HepG2 (cell line): ENCODE data around the gene ZMYND8. TPM values are rescaled to one million over a fixed set of nuclear protein-coding genes. Genes with fewer than 3 reads are reported as not detected.

Experiments
- CHD2 ChIP-seq: IDR thresholded peaks from 2 replicates; pipeline ENCODE4 v1.6.1; 2011; ENCODE audit warnings: low read depth, low read length, improper control_type of control experiment
- RFXANK ChIP-seq: IDR thresholded peaks from 2 replicates; pipeline ENCODE4 v1.6.1; 2016
- SMYD3 ChIP-seq: sonication (generic); formaldehyde crosslinking; IDR thresholded peaks from 2 replicates; pipeline ENCODE4 v1.8.1; 2023; ENCODE audit warnings: mild to moderate bottlenecking, missing genetic modification reagents
- ZBTB21 ChIP-seq: sonication (generic); formaldehyde crosslinking; IDR thresholded peaks from 2 replicates; pipeline ENCODE4 v1.4.0; 2020; ENCODE audit warnings: missing genetic modification reagents
- ZC3H13 ChIP-seq: sonication (generic); formaldehyde crosslinking; IDR thresholded peaks from 2 replicates; pipeline ENCODE4 v1.8.1; 2023; ENCODE audit warnings: mild to moderate bottlenecking, missing genetic modification reagents, moderate library complexity
- ZC3H4 ChIP-seq: sonication (generic); formaldehyde crosslinking; IDR thresholded peaks from 2 replicates; pipeline ENCODE4 v1.4.0; 2020; ENCODE audit warnings: missing genetic modification reagents, borderline replicate concordance
- ZFP90 ChIP-seq: sonication (generic); formaldehyde crosslinking; IDR thresholded peaks from 2 replicates; pipeline ENCODE4 v1.8.0; 2022; ENCODE audit warnings: missing genetic modification reagents, mild to moderate bottlenecking, inconsistent platforms, borderline replicate concordance
- ZNF367 ChIP-seq: sonication (generic); formaldehyde crosslinking; IDR thresholded peaks from 2 replicates; pipeline ENCODE4 v1.4.0; 2020; ENCODE audit warnings: missing genetic modification reagents, borderline replicate concordance
- polyA plus RNA-seq, 8 experiments: library from polyadenylated mRNA; depleted of rRNA in 3 of 8; stranded (reverse) in 7 of 8; unstranded in 1 of 8; fragments of >200 nt; fragmentation: Illumina TruSeq in 4 of 8; extraction: Trizol in 4 of 8; gene quantifications; 2 replicates each; pipeline versions ENCODE4 v1.2.1 to v1.2.3, GENCODE V29; 2011 to 2016; ENCODE audit warnings: low read depth in 4 of 8, missing spikeins in 1 of 8, mixed read lengths in 1 of 8; ENCODE audit not compliant: insufficient read depth in 1 of 8
- total RNA-seq, 5 experiments: library from RNA; depleted of rRNA; stranded (reverse); fragments of >200 nt; fragmentation: Illumina TruSeq; extraction: Trizol; gene quantifications; 2 replicates each; pipeline ENCODE4 v1.2.3, GENCODE V29; 2016; ENCODE audit warnings: low read depth in 1 of 5
- TF ChIP-seq, protein P1 (sequence below): sonication (generic); formaldehyde crosslinking; IDR thresholded peaks from 2 replicates; pipeline ENCODE4 v1.9.0; 2021; ENCODE audit warnings: missing genetic modification reagents, borderline replicate concordance
- TF ChIP-seq, protein P2 (sequence below): fragments of 450-650 bp; IDR thresholded peaks from 2 replicates; pipeline ENCODE4 v1.6.1; 2017; ENCODE audit warnings: mild to moderate bottlenecking
- TF ChIP-seq, protein P3 (sequence below): sonication (generic); formaldehyde crosslinking; IDR thresholded peaks from 2 replicates; pipeline ENCODE4 v1.4.0; 2020; ENCODE audit warnings: missing genetic modification reagents

ZMYND8 gene
- total and polyA plus RNA-seq, 2 of the 13 experiments (the other 11 are each of a cell fraction or from before 2014, with no cell fraction given), result 53.9 to 84.7 TPM

DNA sequence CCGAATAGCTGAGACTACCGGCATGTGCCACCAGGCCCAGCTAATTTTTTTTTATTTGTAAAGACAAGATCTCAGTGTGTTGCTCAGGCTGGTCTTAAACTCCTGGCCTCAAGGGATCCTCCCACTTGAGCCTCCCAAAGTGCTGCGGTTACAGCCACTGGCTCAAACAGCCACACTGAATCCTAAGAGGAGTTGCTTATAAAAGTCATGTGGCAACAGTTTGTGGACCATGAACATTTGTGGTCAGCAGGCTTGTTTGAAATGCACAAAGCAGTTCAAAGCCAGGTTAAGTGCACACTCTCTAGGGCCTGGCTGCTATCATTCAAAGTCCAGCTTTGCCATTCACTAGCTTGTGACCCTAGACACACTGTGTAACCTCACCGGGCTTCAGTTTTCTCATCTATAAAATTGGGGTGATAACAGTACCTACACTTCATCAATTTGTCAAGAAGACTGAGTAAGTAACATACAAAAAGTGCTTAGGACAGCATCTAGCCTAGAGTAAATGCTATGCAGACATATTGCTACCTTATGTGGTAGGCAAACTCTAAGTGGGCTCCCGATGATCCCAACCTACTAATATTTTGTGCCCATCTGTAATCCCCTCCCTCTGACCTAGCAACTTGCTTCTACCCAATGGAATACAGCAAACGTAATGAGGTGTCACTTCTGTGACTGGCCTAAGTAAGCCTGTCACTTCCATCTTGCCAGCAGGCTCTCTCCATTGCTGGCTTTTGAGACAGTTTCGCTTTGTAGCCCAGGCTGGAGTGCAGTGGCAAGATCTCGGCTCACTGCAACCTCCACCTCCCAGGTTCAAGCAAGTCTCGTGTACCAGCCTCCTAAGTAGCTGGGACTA lies 122.9 kb downstream of the ZMYND8 start (continued):
- TF ChIP-seq, protein P1, sequence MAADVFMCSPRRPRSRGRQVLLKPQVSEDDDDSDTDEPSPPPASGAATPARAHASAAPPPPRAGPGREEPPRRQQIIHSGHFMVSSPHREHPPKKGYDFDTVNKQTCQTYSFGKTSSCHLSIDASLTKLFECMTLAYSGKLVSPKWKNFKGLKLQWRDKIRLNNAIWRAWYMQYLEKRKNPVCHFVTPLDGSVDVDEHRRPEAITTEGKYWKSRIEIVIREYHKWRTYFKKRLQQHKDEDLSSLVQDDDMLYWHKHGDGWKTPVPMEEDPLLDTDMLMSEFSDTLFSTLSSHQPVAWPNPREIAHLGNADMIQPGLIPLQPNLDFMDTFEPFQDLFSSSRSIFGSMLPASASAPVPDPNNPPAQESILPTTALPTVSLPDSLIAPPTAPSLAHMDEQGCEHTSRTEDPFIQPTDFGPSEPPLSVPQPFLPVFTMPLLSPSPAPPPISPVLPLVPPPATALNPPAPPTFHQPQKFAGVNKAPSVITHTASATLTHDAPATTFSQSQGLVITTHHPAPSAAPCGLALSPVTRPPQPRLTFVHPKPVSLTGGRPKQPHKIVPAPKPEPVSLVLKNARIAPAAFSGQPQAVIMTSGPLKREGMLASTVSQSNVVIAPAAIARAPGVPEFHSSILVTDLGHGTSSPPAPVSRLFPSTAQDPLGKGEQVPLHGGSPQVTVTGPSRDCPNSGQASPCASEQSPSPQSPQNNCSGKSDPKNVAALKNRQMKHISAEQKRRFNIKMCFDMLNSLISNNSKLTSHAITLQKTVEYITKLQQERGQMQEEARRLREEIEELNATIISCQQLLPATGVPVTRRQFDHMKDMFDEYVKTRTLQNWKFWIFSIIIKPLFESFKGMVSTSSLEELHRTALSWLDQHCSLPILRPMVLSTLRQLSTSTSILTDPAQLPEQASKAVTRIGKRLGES (CRISPR knock-in tag), result no peak
- TF ChIP-seq ZC3H4 (CRISPR knock-in tag) (no peak), RFXANK (CRISPR knock-in tag) (peak; percentile 91), ZNF367 (CRISPR knock-in tag) (no peak), CHD2 (no peak), ZBTB21 (CRISPR knock-in tag) (peak; percentile 65; the same call in 1 of the 2 replicates), ZC3H13 (CRISPR knock-in tag) (peak; percentile 78; the same call in 1 of the 2 replicates), ZFP90 (CRISPR knock-in tag) (no peak), SMYD3 (CRISPR knock-in tag) (no peak)
- TF ChIP-seq, protein P2, sequence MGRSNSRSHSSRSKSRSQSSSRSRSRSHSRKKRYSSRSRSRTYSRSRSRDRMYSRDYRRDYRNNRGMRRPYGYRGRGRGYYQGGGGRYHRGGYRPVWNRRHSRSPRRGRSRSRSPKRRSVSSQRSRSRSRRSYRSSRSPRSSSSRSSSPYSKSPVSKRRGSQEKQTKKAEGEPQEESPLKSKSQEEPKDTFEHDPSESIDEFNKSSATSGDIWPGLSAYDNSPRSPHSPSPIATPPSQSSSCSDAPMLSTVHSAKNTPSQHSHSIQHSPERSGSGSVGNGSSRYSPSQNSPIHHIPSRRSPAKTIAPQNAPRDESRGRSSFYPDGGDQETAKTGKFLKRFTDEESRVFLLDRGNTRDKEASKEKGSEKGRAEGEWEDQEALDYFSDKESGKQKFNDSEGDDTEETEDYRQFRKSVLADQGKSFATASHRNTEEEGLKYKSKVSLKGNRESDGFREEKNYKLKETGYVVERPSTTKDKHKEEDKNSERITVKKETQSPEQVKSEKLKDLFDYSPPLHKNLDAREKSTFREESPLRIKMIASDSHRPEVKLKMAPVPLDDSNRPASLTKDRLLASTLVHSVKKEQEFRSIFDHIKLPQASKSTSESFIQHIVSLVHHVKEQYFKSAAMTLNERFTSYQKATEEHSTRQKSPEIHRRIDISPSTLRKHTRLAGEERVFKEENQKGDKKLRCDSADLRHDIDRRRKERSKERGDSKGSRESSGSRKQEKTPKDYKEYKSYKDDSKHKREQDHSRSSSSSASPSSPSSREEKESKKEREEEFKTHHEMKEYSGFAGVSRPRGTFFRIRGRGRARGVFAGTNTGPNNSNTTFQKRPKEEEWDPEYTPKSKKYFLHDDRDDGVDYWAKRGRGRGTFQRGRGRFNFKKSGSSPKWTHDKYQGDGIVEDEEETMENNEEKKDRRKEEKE, result no peak
- TF ChIP-seq, protein P3, sequence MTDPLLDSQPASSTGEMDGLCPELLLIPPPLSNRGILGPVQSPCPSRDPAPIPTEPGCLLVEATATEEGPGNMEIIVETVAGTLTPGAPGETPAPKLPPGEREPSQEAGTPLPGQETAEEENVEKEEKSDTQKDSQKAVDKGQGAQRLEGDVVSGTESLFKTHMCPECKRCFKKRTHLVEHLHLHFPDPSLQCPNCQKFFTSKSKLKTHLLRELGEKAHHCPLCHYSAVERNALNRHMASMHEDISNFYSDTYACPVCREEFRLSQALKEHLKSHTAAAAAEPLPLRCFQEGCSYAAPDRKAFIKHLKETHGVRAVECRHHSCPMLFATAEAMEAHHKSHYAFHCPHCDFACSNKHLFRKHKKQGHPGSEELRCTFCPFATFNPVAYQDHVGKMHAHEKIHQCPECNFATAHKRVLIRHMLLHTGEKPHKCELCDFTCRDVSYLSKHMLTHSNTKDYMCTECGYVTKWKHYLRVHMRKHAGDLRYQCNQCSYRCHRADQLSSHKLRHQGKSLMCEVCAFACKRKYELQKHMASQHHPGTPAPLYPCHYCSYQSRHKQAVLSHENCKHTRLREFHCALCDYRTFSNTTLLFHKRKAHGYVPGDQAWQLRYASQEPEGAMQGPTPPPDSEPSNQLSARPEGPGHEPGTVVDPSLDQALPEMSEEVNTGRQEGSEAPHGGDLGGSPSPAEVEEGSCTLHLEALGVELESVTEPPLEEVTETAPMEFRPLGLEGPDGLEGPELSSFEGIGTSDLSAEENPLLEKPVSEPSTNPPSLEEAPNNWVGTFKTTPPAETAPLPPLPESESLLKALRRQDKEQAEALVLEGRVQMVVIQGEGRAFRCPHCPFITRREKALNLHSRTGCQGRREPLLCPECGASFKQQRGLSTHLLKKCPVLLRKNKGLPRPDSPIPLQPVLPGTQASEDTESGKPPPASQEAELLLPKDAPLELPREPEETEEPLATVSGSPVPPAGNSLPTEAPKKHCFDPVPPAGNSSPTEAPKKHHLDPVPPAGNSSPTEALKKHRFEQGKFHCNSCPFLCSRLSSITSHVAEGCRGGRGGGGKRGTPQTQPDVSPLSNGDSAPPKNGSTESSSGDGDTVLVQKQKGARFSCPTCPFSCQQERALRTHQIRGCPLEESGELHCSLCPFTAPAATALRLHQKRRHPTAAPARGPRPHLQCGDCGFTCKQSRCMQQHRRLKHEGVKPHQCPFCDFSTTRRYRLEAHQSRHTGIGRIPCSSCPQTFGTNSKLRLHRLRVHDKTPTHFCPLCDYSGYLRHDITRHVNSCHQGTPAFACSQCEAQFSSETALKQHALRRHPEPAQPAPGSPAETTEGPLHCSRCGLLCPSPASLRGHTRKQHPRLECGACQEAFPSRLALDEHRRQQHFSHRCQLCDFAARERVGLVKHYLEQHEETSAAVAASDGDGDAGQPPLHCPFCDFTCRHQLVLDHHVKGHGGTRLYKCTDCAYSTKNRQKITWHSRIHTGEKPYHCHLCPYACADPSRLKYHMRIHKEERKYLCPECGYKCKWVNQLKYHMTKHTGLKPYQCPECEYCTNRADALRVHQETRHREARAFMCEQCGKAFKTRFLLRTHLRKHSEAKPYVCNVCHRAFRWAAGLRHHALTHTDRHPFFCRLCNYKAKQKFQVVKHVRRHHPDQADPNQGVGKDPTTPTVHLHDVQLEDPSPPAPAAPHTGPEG (CRISPR knock-in tag), result peak; percentile 72; the same call in 1 of the 2 replicates
